Activated CD8-positive, alpha-beta memory T cell treated with anti-CD3 and anti-CD28 coated beads for 36 hours (primary cell): Measurements from ENCODE around the gene DUSP6. TPM values are rescaled to one million over a fixed set of nuclear protein-coding genes. Genes with fewer than 3 reads are reported as not detected.

Experiments
- CTCF ChIA-PET: fragments of 350-600 bp; sonication (Branson Sonifier 250); formaldehyde crosslinking; loops from one replicate; lab custom pipeline; 2021; ENCODE audit warnings: antibody characterized with exemption; lab: Charles Lee
- POLR2A ChIA-PET: fragments of 350-600 bp; sonication (Branson Sonifier 250); formaldehyde crosslinking; loops from one replicate; lab custom pipeline; 2021; ENCODE audit warnings: antibody characterized with exemption; lab: Charles Lee
- total RNA-seq, 2 experiments: library from RNA; stranded (reverse); gene quantifications; one replicate each; pipeline ENCODE4 v1.2.3, GENCODE V29; 2021

Gene DUSP6
- total RNA-seq, 2 experiments from 2014 or later: 23.0 to 26.8 TPM

GRCh38 chr12:89319606-89320005, 32.7 kb downstream of the DUSP6 start:
- CTCF ChIA-PET: interaction anchor here (0.6 kb wide), 1 partner anchor 89 kb away, joined by 4 read pairs; no protein-coding TSS in a partner anchor
- POLR2A ChIA-PET: no interaction called here

- POLR2A ChIA-PET: no interaction called here
- CTCF ChIA-PET: no interaction called here
These were observed 33.2 kb downstream of the DUSP6 start for GRCh38 chr12:89319122-89319521.

GRCh38 chr12:89316705-89317139, 35.6 kb downstream of the DUSP6 start:
- CTCF ChIA-PET: no interaction called here
- POLR2A ChIA-PET: no interaction called here

- POLR2A ChIA-PET: interaction anchor here (0.6 kb wide), 1 partner anchor 10 kb away, joined by 4 read pairs; no protein-coding TSS in a partner anchor
These were observed 38.1 kb downstream of the DUSP6 start for GRCh38 chr12:89314060-89314761.

GRCh38 chr12:89311703-89312293, 40.5 kb downstream of the DUSP6 start:
- CTCF ChIA-PET: no interaction called here
- POLR2A ChIA-PET: interaction anchor here (0.6 kb wide), 1 partner anchor 86 kb away, joined by 3 read pairs; no protein-coding TSS in a partner anchor

More at GRCh38 chr12:89314060-89314761, 38.1 kb downstream of the DUSP6 start:
- CTCF ChIA-PET: no interaction called here

- ChIA-PET CTCF (no interaction called here), POLR2A (no interaction called here)
These were observed 42.5 kb downstream of the DUSP6 start for GRCh38 chr12:89309815-89310214.

- ChIA-PET POLR2A (no interaction called here), CTCF (no interaction called here)
These were observed 42.9 kb downstream of the DUSP6 start for GRCh38 chr12:89309440-89309802.

- ChIA-PET POLR2A (no interaction called here), CTCF (no interaction called here)
These were observed 44.6 kb downstream of the DUSP6 start for GRCh38 chr12:89307474-89308253.

GRCh38 chr12:89306827-89307473, 45.4 kb downstream of the DUSP6 start:
- ChIA-PET CTCF (no interaction called here), POLR2A (no interaction called here)

GRCh38 chr12:89305373-89305772, 46.9 kb downstream of the DUSP6 start:
- ChIA-PET POLR2A (no interaction called here), CTCF (no interaction called here)

- ChIA-PET POLR2A (no interaction called here), CTCF (no interaction called here)
These were observed 52.4 kb downstream of the DUSP6 start for GRCh38 chr12:89299931-89300330.

GRCh38 chr12:89299417-89299816, 52.9 kb downstream of the DUSP6 start:
- ChIA-PET POLR2A (no interaction called here), CTCF (no interaction called here)

Other genes starting within 250 kb of the DUSP6 start
- 1 to 10 TPM; 6.3 to 6.5 TPM for gene GALNT4, start 172.3 kb upstream of the DUSP6 start, total RNA-seq
- 10 to 100 TPM; 22.9 to 24.2 TPM for gene POC1B, start 173.5 kb upstream of the DUSP6 start, total RNA-seq